Measurements from ENCODE around the gene TATDN2.

TATDN2 gene

DNA sequence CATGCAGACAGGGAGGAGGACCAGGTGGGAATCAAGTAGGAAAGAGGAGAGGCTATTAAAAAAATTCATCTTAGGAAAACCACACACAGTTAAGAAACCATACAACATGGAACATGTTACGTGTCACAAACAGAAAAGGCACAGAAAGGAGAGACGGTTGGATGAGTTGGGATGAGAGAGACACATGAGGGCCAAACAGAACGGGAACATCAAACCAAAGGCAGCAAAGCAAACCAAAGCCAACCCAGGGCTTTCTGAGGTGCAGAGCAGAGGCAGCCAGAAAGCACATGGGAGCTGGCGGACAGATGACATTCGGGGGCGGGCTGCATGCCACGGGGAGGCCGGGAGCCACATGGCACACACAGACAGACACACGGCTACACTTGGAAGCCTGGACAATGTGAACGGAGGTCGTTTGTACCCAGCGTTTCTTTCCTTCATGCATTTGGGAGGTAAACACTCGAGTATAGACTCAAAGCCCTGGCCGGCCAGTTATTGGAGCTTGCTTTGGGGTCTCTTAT lies 81.3 kb downstream of the TATDN2 start:
- TF ChIP-seq, protein P1, sequence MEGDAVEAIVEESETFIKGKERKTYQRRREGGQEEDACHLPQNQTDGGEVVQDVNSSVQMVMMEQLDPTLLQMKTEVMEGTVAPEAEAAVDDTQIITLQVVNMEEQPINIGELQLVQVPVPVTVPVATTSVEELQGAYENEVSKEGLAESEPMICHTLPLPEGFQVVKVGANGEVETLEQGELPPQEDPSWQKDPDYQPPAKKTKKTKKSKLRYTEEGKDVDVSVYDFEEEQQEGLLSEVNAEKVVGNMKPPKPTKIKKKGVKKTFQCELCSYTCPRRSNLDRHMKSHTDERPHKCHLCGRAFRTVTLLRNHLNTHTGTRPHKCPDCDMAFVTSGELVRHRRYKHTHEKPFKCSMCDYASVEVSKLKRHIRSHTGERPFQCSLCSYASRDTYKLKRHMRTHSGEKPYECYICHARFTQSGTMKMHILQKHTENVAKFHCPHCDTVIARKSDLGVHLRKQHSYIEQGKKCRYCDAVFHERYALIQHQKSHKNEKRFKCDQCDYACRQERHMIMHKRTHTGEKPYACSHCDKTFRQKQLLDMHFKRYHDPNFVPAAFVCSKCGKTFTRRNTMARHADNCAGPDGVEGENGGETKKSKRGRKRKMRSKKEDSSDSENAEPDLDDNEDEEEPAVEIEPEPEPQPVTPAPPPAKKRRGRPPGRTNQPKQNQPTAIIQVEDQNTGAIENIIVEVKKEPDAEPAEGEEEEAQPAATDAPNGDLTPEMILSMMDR (IDR thresholded peaks at IDR 0.05; ENCODE audit: low read depth, low read length), result no peak
- H3K4me3 ChIP-seq (ENCODE audit: low read depth, low read length), result no peak overlapping the region

GRCh38 chr3:10330319-10330718 lies 82.1 kb downstream of the TATDN2 start:
- TF ChIP-seq, protein P1 (IDR thresholded peaks at IDR 0.05; ENCODE audit: low read depth, low read length), result no peak
- H3K4me3 ChIP-seq (ENCODE audit: low read depth, low read length), result no peak overlapping the region

Data from WI38 (cell line).